HG02763 (cell line): ENCODE measurements around the gene NFKBIZ.
A peak's percentile ranks its signal among the peaks of the same experiment; 100 is the strongest.
"Not testable (repeated sequence)": the region's sequence is repeated elsewhere in the genome, so short reads cannot be mapped to it uniquely, and the experiment has no call there.

ENCODE experiments used
- ATAC-seq: cut with Tn5 transposase; IDR thresholded peaks from one replicate; pipeline ENCODE4 v1.9.1; 2021; ENCODE audit warnings: mild to moderate bottlenecking, moderate library complexity; ENCODE audit not compliant: unreplicated experiment

The NFKBIZ gene

DNA sequence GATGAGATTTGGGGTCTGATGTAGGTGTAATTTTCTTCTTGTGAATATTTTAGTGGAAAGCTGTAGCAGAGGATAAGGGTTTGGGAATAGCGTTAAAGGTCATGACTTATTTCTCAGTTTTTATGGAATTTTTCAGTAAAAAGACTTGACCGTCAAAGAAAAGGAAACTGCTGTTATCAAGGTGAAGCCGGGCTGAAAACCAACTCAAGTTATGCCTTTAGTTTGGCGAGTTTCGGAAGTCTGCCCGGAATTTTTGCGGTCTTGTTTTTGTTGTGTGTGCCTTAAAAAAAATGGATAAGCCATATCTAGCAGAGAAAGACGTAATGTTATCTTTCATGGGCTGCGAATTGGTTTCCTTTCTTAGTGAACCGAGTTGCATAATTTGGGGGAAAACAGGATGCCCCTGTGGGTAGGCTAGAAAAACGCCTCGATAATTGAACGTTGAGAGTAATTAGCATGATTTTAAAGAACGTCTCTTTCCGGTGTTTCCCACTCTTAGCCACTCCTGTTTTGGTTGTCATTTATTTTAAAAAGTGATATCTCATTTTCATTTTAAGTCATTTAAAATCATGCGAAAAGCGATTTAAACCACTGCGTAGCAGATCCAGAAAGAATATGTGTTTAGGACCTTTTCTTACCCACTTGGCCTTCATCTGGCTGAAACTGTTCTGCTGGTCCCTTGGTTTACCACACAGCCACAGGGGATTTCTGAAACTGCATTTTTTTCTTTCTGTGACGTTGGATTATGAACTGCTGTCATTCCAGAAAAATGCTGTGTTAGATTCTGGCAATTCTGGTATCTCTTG, 1.1 kb downstream of the NFKBIZ start:
- ATAC-seq, result peak; percentile 26

DNA sequence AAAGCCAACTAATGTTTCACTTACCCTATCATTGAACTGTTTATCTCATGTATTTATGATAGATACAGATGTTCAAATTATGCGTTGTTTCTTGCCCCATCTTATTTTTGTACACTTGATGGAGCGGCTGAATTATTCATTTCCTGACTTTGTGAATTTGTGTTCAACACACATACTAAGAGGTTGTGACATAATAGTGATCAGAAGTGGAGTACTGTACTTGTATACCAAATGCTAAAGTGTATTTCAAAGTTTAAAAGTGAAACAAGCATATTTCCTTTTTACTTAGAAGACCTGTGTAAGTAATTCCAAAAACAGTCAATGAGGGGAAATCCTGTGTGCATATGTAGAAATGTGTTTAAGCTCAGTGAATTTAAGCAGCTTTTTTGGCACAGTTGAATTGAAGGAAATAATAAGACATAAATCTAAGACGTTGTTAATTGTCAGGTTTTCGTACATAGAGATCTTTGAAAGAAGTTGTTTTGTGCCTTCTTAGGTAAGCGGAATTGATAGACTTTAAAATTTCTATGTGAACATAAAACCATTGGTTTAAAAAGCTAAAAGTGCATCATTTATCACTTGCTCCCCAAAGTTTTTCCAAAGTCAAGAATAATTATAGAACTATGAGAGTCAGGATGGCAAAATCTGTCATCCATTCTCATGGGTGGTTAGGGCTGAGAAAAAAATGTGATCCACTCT, 1.9 kb downstream of the NFKBIZ start:
- ATAC-seq, result no peak

DNA sequence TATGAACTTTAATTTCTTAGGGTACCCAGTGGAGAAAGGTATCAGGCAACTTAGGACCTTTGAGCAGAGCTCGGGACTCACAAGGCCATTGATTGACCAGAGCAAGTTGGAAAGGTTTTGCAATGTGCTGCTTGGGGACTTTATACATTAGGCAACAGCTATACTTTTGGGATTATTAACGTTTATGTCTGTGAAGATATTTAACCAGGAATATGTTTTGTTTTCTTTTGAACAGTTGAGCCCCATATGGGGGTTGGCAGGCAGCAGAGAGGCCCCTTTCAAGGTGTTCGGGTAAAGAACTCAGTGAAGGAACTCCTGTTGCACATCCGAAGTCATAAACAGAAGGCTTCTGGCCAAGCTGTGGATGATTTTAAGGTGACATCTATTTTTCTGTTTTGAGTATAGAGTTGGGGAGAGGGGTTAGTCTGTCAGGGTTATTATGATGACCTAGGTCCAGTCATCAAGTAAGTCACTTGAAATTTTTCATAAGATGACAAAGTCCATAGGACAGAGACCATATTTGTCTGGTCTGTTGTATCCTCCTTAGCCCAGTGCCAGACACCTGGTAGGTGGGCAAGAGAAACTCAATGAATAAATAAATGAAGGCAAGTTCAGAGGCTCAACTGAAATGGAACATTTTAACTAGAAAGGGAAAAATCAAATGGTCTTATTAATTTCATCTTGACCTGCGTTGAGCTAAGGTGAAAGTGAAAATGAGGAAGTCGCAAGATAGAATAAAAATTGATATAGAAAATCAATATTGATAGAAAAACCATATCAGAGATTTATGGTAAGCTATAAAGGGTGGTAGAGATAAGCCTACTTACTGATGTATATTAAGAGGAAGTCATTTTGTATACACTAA, 2.8 kb downstream of the NFKBIZ start:
- ATAC-seq, result no peak

DNA sequence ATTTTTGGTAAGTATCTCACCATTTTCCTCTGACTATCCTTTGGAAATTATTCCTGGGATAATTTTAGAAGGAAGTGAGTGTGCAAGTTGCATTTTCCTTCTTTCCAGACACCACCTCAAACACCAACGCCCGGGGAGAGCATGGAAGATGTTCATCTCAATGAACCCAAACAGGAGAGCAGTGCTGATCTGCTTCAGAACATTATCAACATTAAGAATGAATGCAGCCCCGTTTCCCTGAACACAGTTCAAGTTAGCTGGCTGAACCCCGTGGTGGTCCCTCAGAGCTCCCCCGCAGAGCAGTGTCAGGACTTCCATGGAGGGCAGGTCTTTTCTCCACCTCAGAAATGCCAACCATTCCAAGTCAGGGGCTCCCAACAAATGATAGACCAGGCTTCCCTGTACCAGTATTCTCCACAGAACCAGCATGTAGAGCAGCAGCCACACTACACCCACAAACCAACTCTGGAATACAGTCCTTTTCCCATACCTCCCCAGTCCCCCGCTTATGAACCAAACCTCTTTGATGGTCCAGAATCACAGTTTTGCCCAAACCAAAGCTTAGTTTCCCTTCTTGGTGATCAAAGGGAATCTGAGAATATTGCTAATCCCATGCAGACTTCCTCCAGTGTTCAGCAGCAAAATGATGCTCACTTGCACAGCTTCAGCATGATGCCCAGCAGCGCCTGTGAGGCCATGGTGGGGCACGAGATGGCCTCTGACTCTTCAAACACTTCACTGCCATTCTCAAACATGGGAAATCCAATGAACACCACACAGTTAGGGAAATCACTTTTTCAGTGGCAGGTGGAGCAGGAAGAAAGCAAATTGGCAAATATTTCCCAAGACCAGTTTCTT, 3.9 kb downstream of the NFKBIZ start:
- no peak for ATAC-seq

DNA sequence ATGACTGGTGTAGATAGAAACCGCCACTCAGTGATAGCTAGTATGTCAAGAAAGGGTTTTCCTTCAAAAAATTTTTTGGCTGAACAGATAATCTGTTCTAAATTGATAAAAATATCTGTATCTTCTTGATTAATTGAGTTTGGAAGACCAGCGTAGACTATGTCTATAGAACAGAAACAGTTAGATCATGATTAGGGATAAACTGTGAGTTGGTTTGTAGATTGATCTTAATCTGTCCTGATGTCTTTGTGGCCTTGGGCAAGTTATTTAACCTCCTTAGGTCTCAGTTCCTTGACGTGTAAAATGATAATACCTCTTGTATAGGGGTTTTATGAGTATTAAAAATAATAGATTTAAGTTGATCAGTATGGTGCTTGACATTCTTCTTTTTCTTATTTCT, 4.7 kb downstream of the NFKBIZ start:
- no peak for ATAC-seq

DNA sequence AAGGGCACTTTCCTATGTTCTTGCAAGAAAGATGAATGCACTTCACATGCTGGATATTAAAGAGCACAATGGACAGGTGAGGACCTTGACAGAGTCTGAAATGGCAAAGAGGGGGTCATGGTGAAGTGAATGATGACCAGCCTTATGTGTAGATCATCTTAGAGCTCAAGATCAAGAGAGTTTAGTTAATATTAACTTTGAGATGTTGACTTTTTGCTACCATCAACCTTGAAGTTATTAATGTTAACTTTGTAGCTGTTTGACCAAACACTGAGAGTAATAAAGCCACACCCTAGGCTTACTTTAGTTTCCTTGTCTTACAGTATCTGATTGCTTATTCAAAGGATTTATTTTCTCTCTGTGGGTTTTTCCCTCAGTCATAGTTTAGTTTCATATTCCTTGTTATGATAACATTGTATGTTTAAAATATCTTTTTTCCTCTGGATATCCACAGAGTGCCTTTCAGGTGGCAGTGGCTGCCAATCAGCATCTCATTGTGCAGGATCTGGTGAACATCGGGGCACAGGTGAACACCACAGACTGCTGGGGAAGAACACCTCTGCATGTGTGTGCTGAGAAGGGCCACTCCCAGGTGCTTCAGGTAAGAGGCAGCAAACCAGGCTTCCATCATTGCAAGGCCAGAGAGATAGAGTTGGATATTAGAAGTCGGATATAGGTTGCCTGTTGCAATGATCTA, 5.4 kb downstream of the NFKBIZ start:
- ATAC-seq, result no peak

DNA sequence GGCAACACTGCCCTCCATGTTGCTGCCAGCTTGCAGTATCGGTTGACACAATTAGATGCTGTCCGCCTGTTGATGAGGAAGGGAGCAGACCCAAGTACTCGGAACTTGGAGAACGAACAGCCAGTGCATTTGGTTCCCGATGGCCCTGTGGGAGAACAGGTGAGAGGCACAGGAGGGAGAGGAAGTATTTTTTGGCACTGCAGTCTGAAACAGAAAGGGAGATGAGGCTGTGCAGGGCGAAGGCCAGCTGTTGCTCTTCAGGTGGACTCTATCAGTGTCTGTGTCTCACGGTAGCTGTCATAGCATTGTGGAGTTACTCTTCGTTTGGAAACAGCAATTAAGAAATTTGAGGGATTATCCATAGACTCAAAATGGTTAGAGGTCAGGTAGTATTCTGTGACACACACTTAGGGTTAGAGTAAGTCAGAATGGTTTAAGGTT, 8.0 kb downstream of the NFKBIZ start:
- ATAC-seq, result no peak

DNA sequence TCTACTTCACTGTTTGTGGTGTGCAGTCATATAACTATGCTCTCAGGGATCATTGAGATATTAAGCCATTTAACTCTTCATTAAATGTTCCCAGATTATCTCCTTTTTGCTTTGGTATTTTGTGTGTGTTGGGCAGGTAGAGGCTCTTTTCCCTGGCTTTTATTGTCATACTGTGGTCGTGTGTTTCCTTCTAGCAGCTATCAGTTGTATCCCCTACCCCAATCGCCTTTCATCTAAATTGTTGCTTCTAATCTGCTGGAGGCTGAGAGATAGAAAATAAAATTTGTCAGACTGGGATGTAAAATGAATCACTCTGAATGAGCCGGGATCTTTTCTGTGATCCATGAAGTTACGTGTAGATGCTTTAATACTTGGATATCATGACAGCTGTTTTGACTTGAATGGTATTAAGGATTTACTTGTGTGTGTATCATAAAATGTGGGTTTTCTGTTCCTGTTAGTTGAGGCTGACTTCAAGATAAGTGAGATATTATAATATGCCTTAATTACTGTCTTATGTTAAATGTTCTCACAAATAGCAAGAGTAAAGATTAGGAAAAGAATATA, 9.2 kb downstream of the NFKBIZ start:
- no peak for ATAC-seq

DNA sequence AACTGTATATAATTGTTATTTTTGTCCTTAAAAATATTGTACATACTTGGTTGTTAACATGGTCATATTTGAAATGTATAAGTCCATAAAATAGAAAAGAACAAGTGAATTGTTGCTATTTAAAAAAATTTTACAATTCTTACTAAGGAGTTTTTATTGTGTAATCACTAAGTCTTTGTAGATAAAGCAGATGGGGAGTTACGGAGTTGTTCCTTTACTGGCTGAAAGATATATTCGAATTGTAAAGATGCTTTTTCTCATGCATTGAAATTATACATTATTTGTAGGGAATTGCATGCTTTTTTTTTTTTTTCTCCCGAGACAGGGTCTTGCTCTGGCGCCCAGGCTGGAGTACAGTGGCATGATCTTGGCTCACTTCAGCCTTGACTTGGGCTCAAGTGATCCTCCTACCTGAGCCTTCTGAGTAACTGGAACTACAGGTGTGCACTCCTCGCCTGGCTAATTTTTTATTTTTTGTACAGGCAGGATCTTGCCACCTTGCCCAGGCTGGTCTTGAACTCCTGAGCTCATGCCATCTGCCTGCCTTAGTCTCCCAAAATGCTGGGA, 10.7 kb downstream of the NFKBIZ start:
- no peak for ATAC-seq

DNA sequence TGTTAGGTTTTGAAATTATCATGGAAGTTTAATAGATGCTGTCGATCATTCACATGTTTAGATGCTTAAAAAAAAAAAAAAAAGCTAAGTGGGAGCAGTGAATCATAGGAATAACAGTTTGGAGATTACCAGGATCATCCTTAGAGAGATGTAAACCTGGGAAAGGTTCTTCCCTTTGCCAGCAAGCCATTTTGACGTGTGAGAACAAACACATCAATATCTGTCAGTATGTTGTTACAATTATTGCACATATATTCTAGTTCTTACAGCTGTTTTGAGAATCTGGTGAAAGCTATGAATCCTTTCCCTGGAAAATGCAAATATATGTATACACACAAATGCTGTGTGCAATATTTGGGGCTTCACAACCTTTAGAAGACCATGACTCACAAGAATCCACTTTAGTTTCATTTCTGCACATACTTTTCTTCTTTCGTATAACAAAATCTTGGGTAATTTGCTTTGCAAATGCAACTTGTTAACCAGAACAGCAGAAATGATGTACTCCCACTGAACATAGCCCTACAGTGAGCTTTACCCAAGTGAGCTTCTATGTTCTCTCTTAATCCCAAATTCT, 12.0 kb downstream of the NFKBIZ start:
- ATAC-seq, result peak; percentile 40

DNA sequence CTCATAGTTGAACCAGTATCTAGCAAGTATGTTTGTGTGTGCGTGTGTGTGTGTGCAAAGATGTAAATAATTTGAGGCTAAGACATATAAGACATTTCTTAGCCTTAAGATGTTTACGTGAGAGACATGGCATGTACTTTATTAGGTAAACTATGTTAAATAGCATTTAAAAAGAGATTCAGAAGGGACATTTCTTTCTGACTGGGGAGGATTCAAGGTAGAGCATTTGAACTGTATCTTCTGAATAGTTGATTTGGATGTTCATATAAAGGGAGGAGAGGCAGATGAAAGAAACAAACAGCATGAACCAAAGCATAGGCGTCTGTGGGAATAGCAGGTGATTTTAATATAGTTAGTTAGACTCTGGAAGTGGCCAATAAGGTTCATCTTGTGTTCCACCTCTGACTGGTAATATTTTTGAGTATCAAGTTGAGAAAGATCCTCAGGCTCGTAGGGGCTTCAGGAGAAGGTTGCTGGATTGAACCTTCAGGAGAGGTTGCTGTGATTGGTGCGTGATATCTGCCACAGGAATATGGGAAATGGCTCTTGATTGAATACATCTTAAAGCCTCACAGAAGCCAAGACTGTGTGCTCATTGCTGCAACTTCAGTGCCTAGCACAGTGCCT, 12.6 kb downstream of the NFKBIZ start:
- no peak for ATAC-seq

DNA sequence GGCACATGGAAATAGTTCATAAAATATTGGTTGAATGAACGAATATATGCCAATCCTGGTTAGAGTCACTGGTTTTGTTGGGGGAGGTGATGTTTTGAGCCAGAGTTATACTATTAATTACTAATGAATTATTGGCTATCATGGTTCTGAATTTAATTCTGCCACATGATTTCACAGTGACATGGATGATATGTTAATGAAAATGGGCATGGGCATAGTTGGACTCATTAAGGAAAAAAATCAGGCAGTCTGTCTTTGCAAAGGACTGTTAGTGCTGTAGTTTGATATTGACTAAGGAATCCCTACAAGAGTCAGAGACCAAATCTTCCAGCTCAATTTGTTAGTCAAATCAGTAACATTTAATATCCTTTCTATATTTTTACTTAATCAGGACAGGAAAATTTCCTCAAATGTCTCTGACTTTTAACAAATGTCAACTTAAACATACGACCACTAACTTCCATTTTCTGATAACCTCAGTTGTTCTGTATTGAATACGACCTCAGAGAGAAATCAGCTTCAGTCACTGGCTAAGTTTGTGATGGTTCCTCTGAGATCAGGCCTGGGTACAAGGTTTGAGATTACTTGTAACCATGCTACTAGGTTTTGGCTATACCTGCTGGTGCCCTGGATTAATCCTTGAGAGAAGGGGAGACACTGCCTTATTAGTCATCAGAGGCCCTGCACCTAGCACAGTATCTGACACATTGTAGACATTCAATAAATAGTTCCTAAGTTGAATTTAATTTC, 13.3 kb downstream of the NFKBIZ start:
- no peak for ATAC-seq

DNA sequence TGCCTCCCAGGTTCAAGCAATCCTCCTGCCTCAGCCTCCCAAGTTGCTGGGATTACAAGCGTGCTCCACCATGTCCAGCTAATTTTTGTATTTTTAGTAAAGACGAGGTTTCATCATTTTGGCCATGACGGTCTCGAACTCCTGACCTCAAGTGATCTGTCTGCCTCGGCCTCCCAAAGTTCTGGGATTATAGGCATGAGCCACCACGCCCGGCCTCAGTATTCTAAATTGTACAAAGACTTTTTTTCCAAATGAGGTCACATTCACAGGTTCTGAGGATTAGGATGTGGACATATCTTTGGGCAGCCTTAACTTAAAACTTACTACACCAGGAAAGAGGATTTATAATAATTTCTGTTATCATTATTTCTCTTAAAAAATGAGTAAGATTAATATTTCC, 15.6 kb downstream of the NFKBIZ start:
- not testable (repeated sequence) for ATAC-seq

DNA sequence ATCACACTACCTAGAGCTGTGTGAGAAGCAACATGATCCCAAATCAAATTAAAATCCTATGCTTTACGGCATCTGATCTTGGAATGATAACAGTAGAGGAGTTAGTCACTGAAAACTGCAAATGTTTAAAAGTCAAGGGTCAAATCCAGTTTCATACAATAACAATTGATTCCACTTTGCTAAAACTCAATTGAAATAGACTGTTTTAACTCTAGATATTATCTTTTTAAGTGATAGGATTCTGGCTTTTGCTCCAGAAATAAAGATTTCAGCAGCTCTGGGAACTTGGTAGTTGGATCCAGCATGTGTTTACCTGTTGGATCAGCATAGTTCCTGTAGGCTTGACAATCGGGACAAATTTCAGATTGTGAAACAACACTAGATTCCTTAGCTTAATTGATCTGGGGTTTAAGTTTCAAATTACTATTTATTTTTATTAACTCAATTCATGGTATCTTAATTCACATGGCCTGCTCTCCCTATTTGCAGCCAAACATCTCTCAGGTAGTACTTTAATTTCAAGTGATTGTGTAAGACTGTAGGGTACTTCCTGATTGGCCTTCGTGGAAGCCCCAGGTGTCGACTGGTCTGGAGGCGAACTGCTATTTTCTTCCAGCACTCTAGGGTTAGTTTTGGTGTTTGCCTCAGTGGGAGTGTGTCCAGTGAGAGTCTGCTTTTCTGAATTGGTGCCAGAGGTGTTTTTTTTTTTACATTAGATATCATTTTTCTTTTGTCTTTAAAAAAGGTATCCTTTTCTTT, 16.6 kb downstream of the NFKBIZ start:
- ATAC-seq, result no peak

DNA sequence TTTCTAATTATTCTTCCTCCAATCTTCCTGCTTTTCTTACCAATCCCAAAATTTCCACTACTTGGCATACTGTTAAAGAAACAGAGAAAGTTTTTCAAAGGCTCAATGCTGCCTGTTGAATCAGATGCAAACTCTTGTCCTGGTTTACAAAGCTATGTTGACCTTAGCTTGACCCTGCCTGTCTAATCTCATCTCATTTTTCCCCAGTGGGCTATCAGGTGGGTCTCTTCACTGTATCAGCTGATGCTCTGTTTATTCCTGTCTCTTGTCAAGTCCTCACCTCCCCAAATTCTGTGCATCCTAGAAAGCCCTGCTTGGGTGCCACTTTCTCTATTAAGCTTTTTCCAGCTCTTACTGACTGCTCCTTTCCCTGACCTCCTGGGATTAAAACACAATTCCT, 18.2 kb downstream of the NFKBIZ start:
- no peak for ATAC-seq

DNA sequence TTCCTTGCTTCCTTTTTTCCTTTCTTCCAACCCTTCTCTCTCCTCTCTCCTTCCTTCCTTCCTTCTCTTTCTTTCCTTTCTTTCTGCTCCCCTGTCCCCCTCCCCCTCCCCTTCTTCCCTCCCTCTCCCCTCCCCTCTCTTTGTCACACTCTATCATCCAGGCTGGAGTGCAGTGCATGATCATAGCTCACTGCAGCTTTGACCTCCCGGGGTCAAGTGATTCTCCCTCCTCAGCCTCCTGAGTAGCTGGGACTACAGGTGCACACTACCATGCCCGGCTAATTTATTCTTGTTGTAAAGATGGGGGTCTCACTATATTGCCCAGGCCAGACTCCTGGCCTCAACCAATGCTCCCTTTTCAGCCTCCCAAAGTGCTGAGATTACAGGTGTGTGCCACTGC, 18.7 kb downstream of the NFKBIZ start:
- ATAC-seq, result no peak
